ENCODE results near the gene ZFP36L1.

ZFP36L1 gene

GRCh38 chr14:68784978-68785533 lies 7.8 kb downstream of the ZFP36L1 start:
- no peak for DNase-seq (ENCODE audit: low read depth in 4 of 4, low spot score in 1 of 4)

- no peak for DNase-seq (ENCODE audit: low read depth in 4 of 4, low spot score in 1 of 4)
Observed at GRCh38 chr14:68784226-68784910, 8.5 kb downstream of the ZFP36L1 start.

GRCh38 chr14:68783408-68784225 lies 9.2 kb downstream of the ZFP36L1 start:
- no peak for DNase-seq (ENCODE audit: low read depth in 4 of 4, low spot score in 1 of 4)

GRCh38 chr14:68782091-68782981 lies 10.5 kb downstream of the ZFP36L1 start:
- no peak for DNase-seq (ENCODE audit: low read depth in 4 of 4, low spot score in 1 of 4)

- no peak for DNase-seq (ENCODE audit: low read depth in 4 of 4, low spot score in 1 of 4)
Observed at GRCh38 chr14:68781161-68782021, 11.5 kb downstream of the ZFP36L1 start.

- DNase-seq (ENCODE audit: low read depth in 4 of 4, low spot score in 1 of 4), result no peak
Observed at GRCh38 chr14:68780358-68781160, 12.3 kb downstream of the ZFP36L1 start.

GRCh38 chr14:68779761-68780323 lies 13.0 kb downstream of the ZFP36L1 start:
- DNase-seq (ENCODE audit: low read depth in 4 of 4, low spot score in 1 of 4), result no peak

GRCh38 chr14:68777644-68778043 lies 15.2 kb downstream of the ZFP36L1 start:
- DNase-seq (ENCODE audit: low read depth in 4 of 4, low spot score in 1 of 4), result no peak

- no peak for DNase-seq (ENCODE audit: low read depth in 4 of 4, low spot score in 1 of 4)
Observed at GRCh38 chr14:68775614-68776126, 17.2 kb downstream of the ZFP36L1 start.

GRCh38 chr14:68774771-68775613 lies 17.9 kb downstream of the ZFP36L1 start:
- no peak for DNase-seq (ENCODE audit: low read depth in 4 of 4, low spot score in 1 of 4)

GRCh38 chr14:68772761-68773381 lies 20.0 kb downstream of the ZFP36L1 start:
- DNase-seq (ENCODE audit: low read depth in 4 of 4, low spot score in 1 of 4), result no peak

- DNase-seq (ENCODE audit: low read depth in 4 of 4, low spot score in 1 of 4), result no peak
Observed at GRCh38 chr14:68771631-68772030, 21.2 kb downstream of the ZFP36L1 start.

- no peak for DNase-seq (ENCODE audit: low read depth in 4 of 4, low spot score in 1 of 4)
Observed at GRCh38 chr14:68770553-68771286, 22.1 kb downstream of the ZFP36L1 start.

GRCh38 chr14:68770051-68770450 lies 22.8 kb downstream of the ZFP36L1 start:
- no peak for DNase-seq (ENCODE audit: low read depth in 4 of 4, low spot score in 1 of 4)

- no peak for DNase-seq (ENCODE audit: low read depth in 4 of 4, low spot score in 1 of 4)
Observed at GRCh38 chr14:68768316-68768715, 24.6 kb downstream of the ZFP36L1 start.

GRCh38 chr14:68767248-68767645 lies 25.6 kb downstream of the ZFP36L1 start:
- DNase-seq (ENCODE audit: low read depth in 4 of 4, low spot score in 1 of 4), result no peak
